CD4-positive, alpha-beta T cell treated with Interleukin-21 for 1 hour (primary cell): ENCODE results near the gene TUNAR.

ENCODE experiments used
- DNase-seq: peaks from one replicate; pipeline ENCODE4 v3.0.0-alpha.2; 2020

Gene TUNAR

DNA sequence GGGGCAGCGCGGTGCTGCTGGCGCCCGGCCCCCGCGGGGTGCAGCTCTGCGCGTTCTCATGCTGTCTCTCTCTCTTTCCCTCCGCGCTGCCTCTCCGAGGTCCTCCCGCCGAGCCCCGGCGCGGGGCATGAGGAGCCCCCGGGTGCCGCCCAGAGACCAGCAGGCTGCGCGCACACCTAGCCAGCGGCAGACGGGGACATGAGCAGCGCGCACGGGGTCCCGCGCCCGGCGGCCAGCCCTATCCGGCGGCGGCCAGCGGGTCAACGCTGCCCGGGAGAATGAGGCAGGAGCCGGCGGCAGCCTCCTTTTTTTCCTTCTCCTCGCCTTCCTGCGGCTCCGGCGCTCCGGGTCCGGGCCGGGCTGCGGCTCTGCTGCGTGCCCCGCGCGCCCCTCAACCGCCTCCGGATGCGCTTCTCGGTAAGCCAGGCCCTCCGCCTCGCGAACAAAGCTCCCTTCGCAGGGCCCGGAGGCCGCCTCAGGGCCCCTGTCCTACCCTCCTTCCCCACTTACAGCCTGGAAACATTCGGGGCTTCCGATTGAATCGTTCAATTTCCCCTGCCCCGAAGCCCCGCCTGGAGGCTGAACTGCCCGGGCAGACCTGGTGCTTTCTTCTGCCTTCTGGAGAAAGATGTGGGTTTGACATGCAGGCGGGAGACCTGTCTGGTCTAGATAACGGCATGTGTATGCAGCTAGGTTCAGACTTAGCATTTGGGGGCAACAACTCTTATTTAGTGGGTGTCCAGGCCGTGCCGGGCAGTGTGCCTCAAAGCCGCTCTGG is at the start of gene TUNAR:
TSS of gene TUNAR (plus strand) at position 72 of the 778 bp plus-strand sequence.
- DNase-seq, result no peak

DNA sequence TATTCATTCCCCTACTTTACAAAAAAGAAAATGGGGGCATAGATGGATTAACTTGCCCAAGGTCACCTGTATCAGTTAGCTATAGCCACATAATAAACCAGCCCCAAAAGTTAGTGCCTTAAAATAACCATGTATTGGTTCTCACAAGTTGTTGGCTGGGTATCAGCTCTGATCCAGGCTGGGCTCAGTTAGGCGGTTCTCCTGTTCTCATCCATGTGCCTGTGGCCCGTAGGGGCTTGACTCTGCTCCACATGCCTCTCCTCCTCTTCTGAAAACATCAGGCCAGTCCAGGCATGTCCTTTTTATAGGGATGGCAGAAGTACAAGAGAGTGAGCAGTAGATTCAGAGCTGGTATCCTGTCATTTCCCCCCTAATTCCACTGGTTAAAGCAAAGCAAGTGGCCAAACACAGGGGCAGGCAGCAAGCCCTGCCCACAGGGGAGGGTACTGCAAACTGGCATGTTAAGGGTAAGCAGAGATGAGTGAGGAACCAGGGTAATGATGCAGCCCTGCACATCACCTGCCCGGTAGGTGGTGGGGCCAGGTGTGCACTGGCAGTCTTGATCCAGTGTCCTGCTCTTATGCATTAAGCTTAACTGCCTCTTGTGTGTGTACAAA is 47.9 kb upstream of the TUNAR start:
- DNase-seq, result no peak

DNA sequence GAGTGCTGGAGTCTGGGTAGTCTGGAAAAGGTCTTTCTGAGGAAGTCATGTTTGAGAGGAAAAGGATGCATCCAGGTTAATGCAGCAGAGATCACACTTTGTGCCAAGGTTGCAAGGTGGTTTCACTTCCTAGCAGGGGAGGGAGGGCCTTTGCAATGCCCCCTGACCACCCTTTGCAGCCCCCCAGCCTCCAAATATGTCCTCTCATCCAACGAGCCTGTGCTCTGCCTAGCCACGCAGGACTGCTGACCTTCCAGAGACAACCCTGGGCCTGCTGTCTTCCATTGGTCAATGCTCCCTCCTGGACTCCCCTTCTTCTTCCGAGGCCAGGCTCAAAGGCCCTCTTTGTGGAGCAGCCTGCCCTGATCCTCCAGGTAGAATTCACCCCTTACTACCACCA is 47.3 kb upstream of the TUNAR start:
- no peak for DNase-seq

DNA sequence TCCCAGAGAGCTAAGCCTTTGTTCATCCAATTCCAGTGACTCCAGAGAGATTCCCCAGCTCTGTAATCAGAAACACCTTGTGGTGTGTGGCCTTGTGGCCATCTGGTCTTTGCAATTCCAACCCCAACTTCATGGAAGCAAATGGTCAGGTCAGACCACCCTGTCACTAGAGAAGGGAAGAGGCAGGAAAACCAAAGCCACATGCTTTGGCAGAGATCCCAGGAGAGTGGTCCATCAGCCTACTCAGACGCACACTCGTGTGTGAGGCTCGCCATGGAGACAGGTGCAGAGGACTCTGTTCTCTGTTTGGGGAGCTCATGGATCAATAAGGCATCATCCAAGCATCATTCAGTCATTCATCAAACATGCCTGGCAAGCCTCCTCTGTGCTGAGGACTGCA is 46.2 kb upstream of the TUNAR start:
- no peak for DNase-seq

DNA sequence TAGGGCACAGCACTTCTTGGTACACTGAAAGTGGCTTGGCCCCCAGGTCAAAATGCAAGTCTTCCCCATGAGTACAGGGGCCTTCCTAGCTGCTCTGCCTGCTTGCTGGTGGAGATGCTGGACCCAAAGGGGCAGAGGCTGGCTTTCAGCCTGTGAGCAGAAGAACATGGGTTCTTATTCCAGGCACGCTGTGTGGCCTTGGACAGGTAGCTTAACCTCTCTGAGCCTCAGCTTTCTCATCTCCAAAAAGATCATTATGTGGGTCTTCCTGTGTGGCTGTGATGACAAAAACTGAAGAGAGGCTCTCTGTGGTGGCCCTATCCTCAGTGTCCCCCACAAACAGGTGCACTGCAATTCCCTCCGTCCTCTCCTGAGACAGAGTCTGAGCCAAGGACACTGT is 45.6 kb upstream of the TUNAR start:
- DNase-seq, result no peak

DNA sequence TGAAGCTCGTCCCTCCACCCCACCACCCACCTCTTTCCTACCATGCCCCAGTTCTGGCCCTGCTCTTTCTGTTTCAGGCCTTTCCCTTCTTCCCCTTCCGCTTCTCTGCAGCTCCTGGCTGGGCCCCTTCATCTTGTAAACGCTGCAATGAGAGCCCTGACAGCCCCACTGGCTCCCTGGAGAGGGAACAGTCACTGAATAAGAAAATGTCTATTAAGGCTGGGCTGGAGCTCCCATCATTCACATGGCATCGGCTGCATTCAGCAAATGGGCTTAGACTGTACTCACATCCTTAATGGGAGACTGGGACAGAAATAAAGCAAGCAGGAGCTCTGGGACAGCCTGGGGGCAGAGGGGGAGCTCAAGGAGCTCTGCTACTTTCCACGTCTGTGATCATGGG is 45.2 kb upstream of the TUNAR start:
- DNase-seq, result no peak

DNA sequence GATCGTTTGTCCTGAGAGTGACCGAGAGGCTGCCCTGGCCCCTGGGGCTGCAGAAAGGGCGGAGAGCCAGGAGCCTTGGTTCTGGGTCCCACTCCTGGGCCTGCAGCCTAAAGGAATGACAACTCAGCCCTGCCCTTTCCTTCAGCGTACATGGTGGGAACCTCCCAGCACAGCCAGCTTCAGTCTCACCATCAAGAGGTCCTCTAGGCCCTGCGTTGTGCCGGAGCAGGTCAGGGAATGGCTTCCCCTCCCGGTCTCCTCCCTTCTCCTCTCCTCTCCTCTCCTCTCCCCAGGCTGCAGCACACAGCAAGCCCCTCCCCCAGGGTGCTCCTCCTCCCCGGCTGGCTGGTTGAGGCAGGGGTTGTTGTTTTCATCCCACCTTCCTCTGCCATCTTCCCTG is 44.6 kb upstream of the TUNAR start:
- DNase-seq, result no peak

DNA sequence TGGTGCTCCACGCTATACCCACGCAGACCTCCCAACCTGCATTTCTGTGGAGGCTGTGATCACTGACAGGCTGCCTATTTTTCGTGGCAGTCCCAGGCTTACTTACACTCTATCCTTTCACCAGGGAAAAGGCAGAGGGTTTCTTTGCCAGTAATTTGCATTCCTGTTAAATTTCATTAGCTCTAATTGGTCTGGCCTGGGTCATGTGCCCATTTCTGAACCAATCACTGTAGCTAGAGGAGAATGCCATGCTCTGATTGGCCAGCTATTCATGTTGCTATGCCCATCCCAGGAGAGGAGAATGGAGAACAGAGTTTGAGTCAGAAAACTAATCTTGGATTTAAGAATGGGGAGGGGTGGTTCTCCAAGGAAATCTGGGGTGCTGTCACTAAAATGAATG is 43.2 kb upstream of the TUNAR start:
- no peak for DNase-seq

DNA sequence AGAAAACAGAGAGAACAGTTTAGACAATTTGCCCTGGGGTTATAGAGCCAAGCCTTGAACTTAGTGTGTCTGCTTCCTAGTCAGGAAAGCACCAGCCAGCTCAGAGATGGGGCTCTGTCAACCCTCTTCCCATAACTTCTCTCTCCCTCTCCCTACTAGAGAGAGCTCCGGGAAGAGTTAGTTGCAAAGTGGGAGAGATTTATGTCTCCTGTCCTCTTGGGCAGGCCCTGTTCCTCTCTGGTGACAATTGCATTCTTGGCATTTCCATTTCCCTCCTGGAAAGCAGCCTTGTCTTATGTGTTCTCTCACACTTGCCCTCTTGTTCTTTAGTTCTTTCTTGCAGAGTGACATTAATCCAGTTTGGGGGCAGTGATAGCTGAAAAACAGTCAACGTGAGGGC is 42.1 kb upstream of the TUNAR start:
- DNase-seq, result no peak

DNA sequence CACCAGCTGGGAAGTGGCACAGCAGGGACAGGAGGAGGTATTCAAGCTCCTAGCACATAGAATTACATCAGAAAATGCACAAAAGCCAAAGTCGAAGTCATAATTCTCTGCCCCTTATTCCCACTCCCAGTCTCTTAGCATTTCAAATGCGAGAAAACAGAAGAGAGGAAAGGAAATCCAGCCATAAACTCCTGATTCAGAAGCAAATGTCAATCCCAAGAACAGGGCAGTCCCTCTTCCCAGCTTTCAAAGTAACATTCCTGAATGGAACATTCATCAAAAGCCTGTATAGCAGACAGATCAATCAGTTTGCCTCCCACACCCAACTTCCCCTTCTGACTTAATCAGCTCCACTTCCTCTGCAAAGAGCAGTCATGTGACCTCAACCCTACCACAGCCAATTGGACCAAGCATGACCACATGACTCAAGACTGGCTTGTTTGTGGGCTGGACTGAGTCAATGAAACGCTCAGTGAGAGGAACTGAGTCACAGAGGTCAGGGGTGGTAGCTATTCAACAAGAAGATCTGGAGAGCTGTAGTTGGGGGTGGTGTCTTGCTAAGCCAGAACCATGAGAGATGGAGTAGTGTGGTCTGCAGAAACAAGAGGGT is 41.4 kb upstream of the TUNAR start:
- no peak for DNase-seq

DNA sequence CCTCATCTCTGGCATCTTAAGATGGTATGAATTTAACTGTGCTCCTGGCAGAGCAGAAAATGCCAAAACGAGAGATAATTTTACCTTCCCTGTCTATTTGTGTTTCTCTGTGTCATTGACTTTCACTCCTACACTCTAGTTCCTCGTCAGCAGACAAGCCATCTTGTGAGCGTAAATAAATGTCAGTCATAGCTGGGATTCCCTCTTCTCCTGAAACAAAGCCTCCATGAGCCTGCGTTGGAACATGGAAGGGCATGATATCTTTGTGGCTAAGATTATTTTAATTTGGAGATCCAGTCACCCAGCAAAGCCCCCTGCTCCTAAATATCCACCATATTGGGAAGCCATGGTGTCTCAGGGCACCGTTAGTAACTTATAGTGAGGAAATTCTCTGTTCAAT is 37.8 kb upstream of the TUNAR start:
- DNase-seq, result no peak

DNA sequence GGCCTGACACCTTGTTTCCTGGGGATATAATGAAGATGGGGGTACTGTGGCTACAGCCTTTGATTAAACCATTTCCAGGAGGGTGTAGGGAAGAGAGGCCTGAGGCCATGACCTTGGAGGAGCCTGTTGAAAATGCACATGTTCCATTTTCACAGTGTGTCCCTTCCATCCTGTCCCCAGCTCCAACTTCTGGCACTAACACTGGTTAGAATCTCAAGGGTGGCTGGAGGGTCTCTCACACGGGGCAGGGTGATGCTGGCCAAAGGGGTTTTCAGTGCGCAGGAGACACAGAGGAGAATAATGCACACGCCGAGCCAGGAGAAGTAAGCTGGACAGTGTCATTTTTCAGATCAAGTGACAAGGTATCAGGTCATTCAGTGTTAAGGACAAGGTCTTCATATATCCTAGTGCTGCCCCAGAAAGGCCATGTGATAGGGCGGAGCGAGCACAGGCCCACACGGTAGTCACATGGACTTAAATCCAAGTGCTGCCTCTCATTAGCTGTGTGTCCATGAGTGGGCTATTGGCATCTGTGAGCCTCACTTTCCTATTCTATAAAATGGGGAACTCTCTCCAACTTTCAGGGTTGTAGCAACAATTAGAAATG is 36.4 kb upstream of the TUNAR start:
- no peak for DNase-seq

DNA sequence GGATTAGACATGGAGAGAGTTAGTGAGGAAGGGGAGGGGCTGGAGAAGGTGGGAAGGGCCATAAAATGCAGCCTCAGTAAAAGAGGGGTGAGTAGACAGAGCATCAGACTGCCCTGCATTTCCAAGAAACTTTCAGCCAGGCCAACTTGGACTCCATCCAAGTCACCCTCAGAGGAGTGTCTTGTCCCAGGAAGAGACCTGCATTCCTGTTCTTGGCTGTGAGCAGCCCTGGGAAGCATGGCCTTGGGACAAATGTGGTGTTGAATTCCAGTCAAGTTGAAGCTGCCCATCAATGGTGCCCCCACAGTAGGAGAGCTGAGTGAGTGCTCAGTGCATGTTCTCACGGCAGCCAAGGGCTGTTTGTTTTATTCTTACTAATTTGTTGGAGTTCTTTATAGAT is 35.0 kb upstream of the TUNAR start:
- DNase-seq, result no peak

DNA sequence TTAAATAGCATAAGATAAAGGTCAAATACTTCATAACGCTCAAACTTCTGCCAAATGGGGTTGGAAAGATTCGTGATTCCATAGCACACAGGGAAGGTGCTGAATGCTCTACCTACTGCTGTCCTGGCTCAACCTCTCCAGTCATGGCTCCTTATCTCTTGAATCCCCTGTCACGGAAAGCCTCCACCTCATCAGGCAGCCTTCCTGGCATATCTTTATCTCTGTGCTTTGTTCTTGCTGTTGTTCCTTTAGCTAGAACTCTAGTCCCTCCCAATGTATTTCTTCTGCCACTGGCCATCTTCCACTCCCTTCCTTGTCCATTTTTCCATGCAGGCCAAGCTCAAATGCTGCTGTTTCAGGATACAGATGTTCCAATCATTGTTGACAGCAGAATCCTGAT is 26.9 kb upstream of the TUNAR start:
- DNase-seq, result no peak

DNA sequence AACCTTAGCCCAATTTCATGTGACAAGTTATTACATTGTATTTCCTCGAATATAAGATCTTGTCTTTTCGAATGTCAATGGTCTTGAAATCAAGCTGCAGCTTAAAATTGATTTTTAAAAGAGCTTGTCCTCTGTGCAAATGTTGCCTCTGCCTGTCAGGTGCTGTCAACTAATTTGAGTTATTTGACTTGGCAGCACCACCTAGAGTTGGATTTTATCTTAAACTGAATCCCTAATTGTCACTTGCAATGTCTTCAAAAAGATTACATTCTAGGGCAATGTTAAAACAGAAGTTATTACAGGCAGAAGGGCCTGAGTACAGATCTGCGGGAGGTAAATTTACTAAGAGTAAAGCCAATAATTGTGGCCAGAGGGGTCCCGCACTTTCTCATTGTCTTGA is 26.2 kb upstream of the TUNAR start:
- DNase-seq, result no peak

DNA sequence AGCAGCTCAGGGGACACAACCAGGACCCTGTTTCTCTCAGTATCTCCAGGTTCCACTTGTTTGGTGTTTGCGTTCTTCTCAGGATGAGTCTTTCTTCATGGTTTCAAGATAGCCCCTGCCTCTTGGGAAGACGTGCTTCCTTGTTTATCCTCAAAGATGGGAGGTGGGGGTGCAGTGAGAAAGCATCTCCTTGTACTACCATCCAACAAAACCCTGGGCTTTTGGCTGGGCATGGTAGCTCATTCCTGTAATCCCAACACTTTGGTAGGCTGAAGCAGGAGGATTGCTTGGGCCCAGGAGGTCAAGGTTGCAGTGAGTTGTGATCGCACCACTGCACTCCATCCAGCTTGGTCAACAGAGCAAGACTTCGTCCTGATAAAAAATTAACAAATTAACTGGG is 21.0 kb upstream of the TUNAR start:
- no peak for DNase-seq

DNA sequence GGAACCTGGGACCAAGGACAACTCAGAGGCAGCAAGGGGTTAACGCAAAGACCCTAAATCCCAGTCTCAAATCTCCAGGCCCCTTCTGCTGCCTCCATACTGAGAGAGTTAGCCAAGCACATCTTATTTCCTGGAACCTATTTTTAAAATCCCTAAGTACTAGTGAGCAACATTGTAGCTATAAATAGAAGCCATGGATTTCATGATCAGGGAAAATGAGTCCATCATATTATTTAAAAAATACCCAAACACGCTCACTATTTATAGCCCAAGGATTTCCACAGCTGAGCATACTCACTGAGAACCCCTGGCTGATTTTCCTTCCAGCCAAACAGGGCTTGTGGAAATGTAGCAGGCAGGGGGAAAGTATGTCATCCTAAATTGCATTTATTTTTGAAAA is 19.4 kb upstream of the TUNAR start:
- no peak for DNase-seq

DNA sequence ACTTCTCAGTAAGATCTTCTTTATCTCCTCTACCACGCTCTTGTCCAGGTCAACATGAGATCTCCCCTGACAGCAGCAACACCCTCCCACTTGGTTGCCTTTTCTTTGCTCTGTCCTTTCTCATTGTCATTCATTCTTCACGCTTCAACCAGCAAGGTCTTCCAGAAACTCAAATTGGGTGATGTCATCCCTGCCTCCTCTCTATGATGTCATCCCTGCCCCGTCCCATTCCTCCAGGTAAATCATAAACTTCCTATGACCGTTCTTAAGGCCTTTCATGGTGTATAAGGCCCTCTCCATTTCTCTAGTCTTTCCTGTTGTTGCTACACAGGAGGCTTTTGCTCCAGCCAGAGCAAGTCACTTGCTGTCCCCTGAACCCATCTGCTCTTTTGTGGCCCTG is 17.7 kb upstream of the TUNAR start:
- no peak for DNase-seq

DNA sequence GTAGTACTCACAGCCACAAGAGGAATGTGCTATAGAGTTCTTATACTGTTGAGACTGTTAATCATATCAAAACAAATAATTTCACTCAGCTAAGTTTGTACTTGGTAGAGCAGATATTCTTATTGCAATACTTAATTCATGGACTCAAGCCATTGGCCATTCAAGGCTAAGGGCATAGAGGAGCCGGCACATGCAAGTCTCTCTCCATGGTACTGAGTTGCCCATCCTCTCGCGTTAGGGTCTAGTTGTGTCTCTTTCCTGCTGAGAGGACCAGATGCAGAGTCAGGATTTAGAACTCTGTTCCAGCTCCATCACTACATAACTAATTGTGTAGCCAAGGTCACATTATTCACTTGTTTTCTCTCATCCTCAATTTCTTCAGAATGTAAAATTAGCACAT is 14.4 kb upstream of the TUNAR start:
- DNase-seq, result no peak

DNA sequence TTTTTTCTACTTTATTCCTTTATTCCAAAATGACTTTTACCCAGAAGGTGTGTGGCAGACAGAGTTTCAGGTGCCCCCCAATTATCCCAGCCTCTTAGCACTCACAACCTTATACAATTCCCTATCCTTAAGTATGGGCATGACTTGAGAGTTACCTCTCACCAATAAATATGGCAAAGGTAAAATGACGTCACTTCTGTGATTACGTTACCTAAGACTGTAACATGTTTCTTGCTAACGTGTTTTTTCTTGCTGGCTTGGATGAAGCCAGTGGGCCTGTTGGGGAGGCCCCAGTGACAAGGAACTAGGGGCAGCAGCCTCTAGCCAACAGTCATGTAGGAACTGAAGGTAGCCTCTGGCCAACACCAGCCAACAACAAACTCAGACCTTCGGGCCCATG is 13.3 kb upstream of the TUNAR start:
- no peak for DNase-seq

DNA sequence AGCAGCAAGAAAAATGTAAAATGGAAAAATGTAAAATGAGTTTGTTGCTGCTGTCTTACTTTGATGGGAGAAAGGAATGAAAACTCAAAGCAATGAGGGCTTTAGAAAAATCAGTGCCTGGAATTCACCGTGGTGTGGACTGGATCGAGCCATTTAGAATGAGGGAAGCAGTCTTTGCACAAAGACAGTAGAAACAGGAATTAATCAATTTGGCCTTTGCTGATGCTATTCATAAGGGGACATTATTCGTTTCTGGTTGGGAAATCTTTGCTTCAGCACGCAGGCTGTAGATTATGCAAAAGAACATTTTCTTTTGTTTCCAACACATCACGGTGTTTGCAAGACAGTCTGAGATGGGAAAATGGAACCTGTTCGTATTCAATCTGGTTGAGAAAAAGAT is 6.9 kb upstream of the TUNAR start:
- DNase-seq, result no peak

DNA sequence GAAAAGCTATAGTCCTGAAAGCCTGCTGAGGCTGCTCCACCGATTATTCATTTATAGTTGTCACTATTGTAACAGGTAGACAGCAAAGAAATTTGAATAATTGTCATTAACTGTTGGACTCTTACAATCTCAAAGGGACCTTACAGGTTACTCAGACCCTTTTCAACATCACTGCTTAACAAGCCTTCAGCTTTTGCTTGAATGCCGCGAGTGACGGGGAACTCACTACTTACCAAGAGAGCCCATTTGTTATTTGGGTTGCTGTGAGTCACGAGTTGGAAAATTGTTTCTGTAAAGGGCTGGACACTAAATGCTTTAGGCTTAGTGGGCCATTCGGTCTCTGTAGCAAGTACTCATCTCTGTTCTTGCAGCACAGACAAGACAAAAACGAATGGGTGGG is 5.9 kb upstream of the TUNAR start:
- no peak for DNase-seq

DNA sequence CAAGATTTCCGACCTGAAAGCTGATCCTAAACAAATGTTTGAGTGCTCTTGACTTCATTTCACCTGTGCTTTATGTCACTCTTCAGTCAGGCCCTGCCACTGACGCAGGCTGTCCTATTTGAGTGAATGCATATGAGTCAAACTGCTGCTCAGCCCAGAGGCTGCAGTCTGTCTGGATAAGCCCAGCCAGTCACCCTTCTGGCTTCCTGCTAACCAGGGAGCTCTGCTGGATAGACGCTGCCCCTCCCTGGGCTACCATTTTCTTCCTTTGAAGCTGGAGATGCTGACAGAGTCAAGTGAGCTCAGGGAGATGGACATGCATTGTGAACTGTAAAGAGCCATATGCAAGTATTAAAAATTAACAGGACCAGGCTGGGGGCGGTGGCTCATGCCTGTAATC is 5.1 kb upstream of the TUNAR start:
- DNase-seq, result no peak

DNA sequence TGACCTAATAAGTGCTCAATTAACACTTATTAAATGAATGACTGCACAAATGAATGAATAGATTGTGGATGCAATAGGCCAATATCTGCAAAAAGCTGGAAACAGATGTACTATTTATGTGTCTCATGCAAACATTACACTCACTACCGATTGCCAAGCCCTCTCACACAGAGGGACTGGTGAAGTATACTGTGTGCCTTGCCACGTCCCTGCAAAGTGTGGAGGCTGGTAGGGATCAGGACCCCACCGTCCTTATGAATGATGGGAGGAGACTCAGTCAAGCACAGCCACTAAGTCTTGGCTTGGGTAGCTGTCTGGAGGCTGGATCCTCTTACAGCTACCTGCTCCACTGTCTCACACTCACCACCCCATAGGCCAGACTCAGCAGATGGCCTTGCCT is 3.9 kb upstream of the TUNAR start:
- DNase-seq, result no peak
